ENCODE data around the gene RAPH1.

The RAPH1 gene

GRCh38 chr2:203580844-203581243, 45.7 kb upstream of the RAPH1 start:
- no peak for DNase-seq
- no peaks in the 10 kb centered on the region for H3K79me1 ChIP-seq (ENCODE audit: low read length)
- H2AK5ac ChIP-seq (ENCODE audit: low read length), result no peak overlapping the region
- H3K36me3 ChIP-seq (ENCODE audit: control insufficient read depth, insufficient read depth, low read length), result no peaks in the 10 kb centered on the region
- peaks cover 11% of the 10 kb centered on the region for H3K4me1 ChIP-seq (ENCODE audit: control insufficient read depth, low read depth, low read length)
- no CpG with 5 or more reads among the region's 5 CpGs for WGBS (ENCODE audit: extremely low coverage, insufficient coverage, low lambda C conversion rate)
- no peak overlapping the region for H3K4ac ChIP-seq (ENCODE audit: low read depth, low read length)
- H2BK15ac ChIP-seq (replicated peaks; ENCODE audit: low read depth), result no peak overlapping the region
- H4K8ac ChIP-seq (ENCODE audit: low read depth, low read length), result no peak overlapping the region
- H3K4me2 ChIP-seq (ENCODE audit: low read length), result no peak overlapping the region
- H2BK5ac ChIP-seq (ENCODE audit: low read length), result no peak overlapping the region
- peak overlapping the region; percentile 39 for H3K18ac ChIP-seq (ENCODE audit: low read length)
- H3K9ac ChIP-seq (ENCODE audit: low read length), result no peak overlapping the region
- H3K27ac ChIP-seq (ENCODE audit: low read depth, low read length), result no peak overlapping the region
- no peak overlapping the region for H3K23ac ChIP-seq (ENCODE audit: low read length)
- no peak overlapping the region for H4K5ac ChIP-seq (ENCODE audit: low read length)
- no peak overlapping the region for H2BK120ac ChIP-seq (ENCODE audit: low read depth, low read length)
- no peaks in the 10 kb centered on the region for H3K79me2 ChIP-seq (ENCODE audit: control insufficient read depth, insufficient read depth, low read length)
- no peaks in the 10 kb centered on the region for H3K27me3 ChIP-seq (ENCODE audit: insufficient read depth, low read length, poor library complexity)
- H3K4me3 ChIP-seq (ENCODE audit: low read length), result no peak overlapping the region
- peak overlapping the region; percentile 27 for H3K56ac ChIP-seq (ENCODE audit: low read length)

GRCh38 chr2:203579730-203580129, 44.6 kb upstream of the RAPH1 start:
- peak; percentile 50 for DNase-seq
- Histone ChIP-seq H2BK5ac (ENCODE audit: low read length) (no peak overlapping the region), H4K8ac (ENCODE audit: low read depth, low read length) (no peak overlapping the region), H3K36me3 (ENCODE audit: control insufficient read depth, insufficient read depth, low read length) (no peaks in the 10 kb centered on the region), H3K9ac (ENCODE audit: low read length) (no peak overlapping the region), H2BK15ac (replicated peaks; ENCODE audit: low read depth) (peak overlapping the region; percentile 59), H3K4me2 (ENCODE audit: low read length) (no peak overlapping the region), H2BK120ac (ENCODE audit: low read depth, low read length) (no peak overlapping the region), H4K5ac (ENCODE audit: low read length) (no peak overlapping the region), H3K4ac (ENCODE audit: low read depth, low read length) (peak overlapping the region; percentile 9), H3K79me1 (ENCODE audit: low read length) (no peaks in the 10 kb centered on the region), H3K79me2 (ENCODE audit: control insufficient read depth, insufficient read depth, low read length) (no peaks in the 10 kb centered on the region), H3K27ac (ENCODE audit: low read depth, low read length) (no peak overlapping the region), H3K18ac (ENCODE audit: low read length) (peak overlapping the region; percentile 53), H3K4me3 (ENCODE audit: low read length) (no peak overlapping the region), H3K56ac (ENCODE audit: low read length) (no peak overlapping the region), H3K27me3 (ENCODE audit: insufficient read depth, low read length, poor library complexity) (no peaks in the 10 kb centered on the region), H3K4me1 (ENCODE audit: control insufficient read depth, low read depth, low read length) (peaks cover 9% of the 10 kb centered on the region), H2AK5ac (ENCODE audit: low read length) (no peak overlapping the region), H3K23ac (ENCODE audit: low read length) (no peak overlapping the region)
- no CpG with 5 or more reads among the region's 2 CpGs for WGBS (ENCODE audit: extremely low coverage, insufficient coverage, low lambda C conversion rate)

- Histone ChIP-seq H2BK120ac (ENCODE audit: low read depth, low read length) (peak overlapping the region; percentile 21), H3K18ac (ENCODE audit: low read length) (peak overlapping the region; percentile 53), H4K8ac (ENCODE audit: low read depth, low read length) (no peak overlapping the region), H3K27me3 (ENCODE audit: insufficient read depth, low read length, poor library complexity) (no peaks in the 10 kb centered on the region), H3K79me2 (ENCODE audit: control insufficient read depth, insufficient read depth, low read length) (no peaks in the 10 kb centered on the region), H2AK5ac (ENCODE audit: low read length) (no peak overlapping the region), H3K4me2 (ENCODE audit: low read length) (no peak overlapping the region), H3K27ac (ENCODE audit: low read depth, low read length) (no peak overlapping the region), H3K4ac (ENCODE audit: low read depth, low read length) (peak overlapping the region; percentile 9), H2BK5ac (ENCODE audit: low read length) (no peak overlapping the region), H2BK15ac (replicated peaks; ENCODE audit: low read depth) (peak overlapping the region; percentile 67), H3K4me1 (ENCODE audit: control insufficient read depth, low read depth, low read length) (peaks cover 9% of the 10 kb centered on the region), H3K36me3 (ENCODE audit: control insufficient read depth, insufficient read depth, low read length) (no peaks in the 10 kb centered on the region), H3K79me1 (ENCODE audit: low read length) (no peaks in the 10 kb centered on the region), H3K4me3 (ENCODE audit: low read length) (no peak overlapping the region), H3K23ac (ENCODE audit: low read length) (no peak overlapping the region), H3K9ac (ENCODE audit: low read length) (no peak overlapping the region), H3K56ac (ENCODE audit: low read length) (no peak overlapping the region), H4K5ac (ENCODE audit: low read length) (no peak overlapping the region)
- peak; percentile 94 for DNase-seq
- WGBS (ENCODE audit: extremely low coverage, insufficient coverage, low lambda C conversion rate), result no CpG with 5 or more reads among the region's 4 CpGs
Observed at GRCh38 chr2:203578759-203579643, 43.9 kb upstream of the RAPH1 start.

- Histone ChIP-seq H3K4me3 (ENCODE audit: low read length) (no peak overlapping the region), H3K79me2 (ENCODE audit: control insufficient read depth, insufficient read depth, low read length) (no peaks in the 10 kb centered on the region), H3K23ac (ENCODE audit: low read length) (no peak overlapping the region), H3K18ac (ENCODE audit: low read length) (no peak overlapping the region), H4K5ac (ENCODE audit: low read length) (no peak overlapping the region), H4K8ac (ENCODE audit: low read depth, low read length) (no peak overlapping the region), H3K4ac (ENCODE audit: low read depth, low read length) (no peak overlapping the region), H3K56ac (ENCODE audit: low read length) (no peak overlapping the region), H2BK15ac (replicated peaks; ENCODE audit: low read depth) (no peak overlapping the region), H3K4me2 (ENCODE audit: low read length) (no peak overlapping the region), H3K9ac (ENCODE audit: low read length) (no peak overlapping the region), H3K36me3 (ENCODE audit: control insufficient read depth, insufficient read depth, low read length) (no peaks in the 10 kb centered on the region), H3K27me3 (ENCODE audit: insufficient read depth, low read length, poor library complexity) (no peaks in the 10 kb centered on the region), H2BK120ac (ENCODE audit: low read depth, low read length) (no peak overlapping the region), H3K79me1 (ENCODE audit: low read length) (no peaks in the 10 kb centered on the region), H3K27ac (ENCODE audit: low read depth, low read length) (no peak overlapping the region), H3K4me1 (ENCODE audit: control insufficient read depth, low read depth, low read length) (peaks cover 13% of the 10 kb centered on the region), H2AK5ac (ENCODE audit: low read length) (no peak overlapping the region), H2BK5ac (ENCODE audit: low read length) (no peak overlapping the region)
- no peak for DNase-seq
- WGBS (ENCODE audit: extremely low coverage, insufficient coverage, low lambda C conversion rate), result no CpG with 5 or more reads among the region's 6 CpGs
Observed at GRCh38 chr2:203574824-203575223, 39.7 kb upstream of the RAPH1 start.

- no CpG with 5 or more reads among the region's 7 CpGs for WGBS (ENCODE audit: extremely low coverage, insufficient coverage, low lambda C conversion rate)
- no peak overlapping the region for H3K4me3 ChIP-seq (ENCODE audit: low read length)
- no peaks in the 10 kb centered on the region for H3K36me3 ChIP-seq (ENCODE audit: control insufficient read depth, insufficient read depth, low read length)
Observed at GRCh38 chr2:203572316-203572715, 37.2 kb upstream of the RAPH1 start.

More at GRCh38 chr2:203572316-203572715, 37.2 kb upstream of the RAPH1 start:
- Histone ChIP-seq H3K27ac (ENCODE audit: low read depth, low read length) (no peak overlapping the region), H2AK5ac (ENCODE audit: low read length) (no peak overlapping the region), H2BK5ac (ENCODE audit: low read length) (no peak overlapping the region), H3K56ac (ENCODE audit: low read length) (no peak overlapping the region), H2BK15ac (replicated peaks; ENCODE audit: low read depth) (no peak overlapping the region), H2BK120ac (ENCODE audit: low read depth, low read length) (no peak overlapping the region), H3K4me2 (ENCODE audit: low read length) (no peak overlapping the region), H3K4ac (ENCODE audit: low read depth, low read length) (no peak overlapping the region), H3K4me1 (ENCODE audit: control insufficient read depth, low read depth, low read length) (peaks cover 7% of the 10 kb centered on the region), H4K5ac (ENCODE audit: low read length) (no peak overlapping the region), H4K8ac (ENCODE audit: low read depth, low read length) (no peak overlapping the region), H3K18ac (ENCODE audit: low read length) (no peak overlapping the region), H3K9ac (ENCODE audit: low read length) (no peak overlapping the region), H3K79me2 (ENCODE audit: control insufficient read depth, insufficient read depth, low read length) (no peaks in the 10 kb centered on the region), H3K23ac (ENCODE audit: low read length) (no peak overlapping the region), H3K27me3 (ENCODE audit: insufficient read depth, low read length, poor library complexity) (no peaks in the 10 kb centered on the region), H3K79me1 (ENCODE audit: low read length) (no peaks in the 10 kb centered on the region)
- DNase-seq, result no peak

Measured in mesendoderm (in vitro differentiated cells).